GM04503 (cell line): ENCODE data around the gene PCYOX1L.

Experiments
- DNase-seq: peaks from one replicate; pipeline ENCODE4 v3.0.0-alpha.2; 2012; ENCODE audit warnings: low read depth

The PCYOX1L gene

GRCh38 chr5:149408252-149409099, 50.6 kb downstream of the PCYOX1L start:
- DNase-seq = no peak

GRCh38 chr5:149409268-149409948, 51.6 kb downstream of the PCYOX1L start:
- no peak for DNase-seq

- DNase-seq = no peak
Measured at GRCh38 chr5:149410071-149410470, 52.2 kb downstream of the PCYOX1L start.

- DNase-seq = no peak
Measured at GRCh38 chr5:149410721-149411432, 53.0 kb downstream of the PCYOX1L start.

GRCh38 chr5:149411738-149412519, 54.1 kb downstream of the PCYOX1L start:
- no peak for DNase-seq

GRCh38 chr5:149412783-149413476, 55.1 kb downstream of the PCYOX1L start:
- no peak for DNase-seq

- no peak for DNase-seq
Measured at GRCh38 chr5:149413477-149414210, 55.8 kb downstream of the PCYOX1L start.

GRCh38 chr5:149414405-149415065, 56.7 kb downstream of the PCYOX1L start:
- peak; percentile 64 for DNase-seq

- no peak for DNase-seq
Measured at GRCh38 chr5:149415066-149415967, 57.5 kb downstream of the PCYOX1L start.

GRCh38 chr5:149416987-149417710, 59.3 kb downstream of the PCYOX1L start:
- no peak for DNase-seq

- no peak for DNase-seq
Measured at GRCh38 chr5:149417711-149418368, 60.0 kb downstream of the PCYOX1L start.

GRCh38 chr5:149418910-149419531, 61.2 kb downstream of the PCYOX1L start:
- no peak for DNase-seq
